ENCODE data around the gene C2orf66. TPM values are rescaled to one million over a fixed set of nuclear protein-coding genes. Genes with fewer than 3 reads are reported as not detected.

C2orf66 gene
- polyA plus RNA-seq, 4 donors = 0.18 to 1.3 (median 0.32) TPM

DNA sequence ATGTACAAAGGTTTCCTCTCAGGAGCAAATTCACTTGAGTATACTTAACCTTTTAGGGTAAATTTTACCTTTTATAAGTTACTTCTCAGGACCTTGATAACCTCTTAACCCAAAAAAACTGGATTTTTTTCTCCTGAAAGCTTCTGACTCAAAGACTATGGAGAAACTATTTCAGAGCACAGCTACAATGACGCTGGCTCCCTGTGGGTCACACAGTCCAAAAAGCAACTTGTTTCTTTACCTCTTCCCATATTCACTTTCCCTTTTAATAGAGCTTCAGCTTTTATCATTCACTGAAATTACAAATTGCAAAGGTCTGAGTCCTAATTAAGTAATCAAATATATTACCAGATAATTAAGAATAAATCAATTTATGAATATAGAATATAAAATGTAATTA, 42.1 kb downstream of the C2orf66 start:
- DNase-seq (ENCODE audit: low read depth in 4 of 4, low spot score in 3 of 4) = no peak

DNA sequence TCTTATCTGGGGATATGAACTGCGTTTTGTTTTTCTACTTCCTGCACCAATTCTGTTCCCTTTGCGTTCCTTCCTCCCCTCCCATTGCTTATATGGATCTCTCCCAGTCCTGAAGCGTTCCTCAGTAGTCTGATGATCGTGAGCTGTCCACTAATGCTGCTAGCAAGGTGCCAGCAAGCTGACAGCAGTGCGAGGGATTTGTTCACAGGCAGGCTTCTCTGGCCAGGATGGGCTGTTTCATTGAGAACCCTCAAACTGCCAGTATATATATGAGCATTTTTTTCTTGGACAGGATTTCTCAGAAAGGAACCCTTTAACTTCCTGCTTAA, 49.8 kb downstream of the C2orf66 start:
- DNase-seq (ENCODE audit: low read depth in 4 of 4, low spot score in 3 of 4) = no peak

GRCh38 chr2:196758474-196759377, 50.4 kb downstream of the C2orf66 start:
- DNase-seq (ENCODE audit: low read depth in 4 of 4, low spot score in 3 of 4) = no peak

Other genes starting within 250 kb of the C2orf66 start
- 10 to 100 TPM; 10.2 to 18.3 (median 15.6) TPM for gene HECW2, start 215.8 kb downstream of the C2orf66 start, polyA plus RNA-seq (ENCODE audit: insufficient read length in 4 of 4)
- gene CCDC150, start 169.6 kb downstream of the C2orf66 start, polyA plus RNA-seq (ENCODE audit: insufficient read length in 4 of 4) = 10 to 100 TPM in 3 of 4 donors, 1 to 10 TPM in 1; 6.6 to 23.6 (median 22.5) TPM
- 10 to 100 TPM; 49.3 to 65.5 (median 62.2) TPM for gene GTF3C3, start 9.7 kb downstream of the C2orf66 start, polyA plus RNA-seq (ENCODE audit: insufficient read length in 4 of 4)
- gene PGAP1, start 117.4 kb upstream of the C2orf66 start, polyA plus RNA-seq (ENCODE audit: insufficient read length in 4 of 4) = 10 to 100 TPM; 25.6 to 33.9 (median 29.2) TPM